ENCODE data around the gene MAP4K3.

- no peak for TF ChIP-seq REST (IDR thresholded peaks at IDR 0.05; ENCODE audit: insufficient read depth in 1 of 2, low read depth in 2 of 2, low read length in 2 of 2)
- no peak for TF ChIP-seq POLR2AphosphoS5 (IDR thresholded peaks at IDR 0.05; ENCODE audit: low read depth, low read length)
- TF ChIP-seq FOXP2 (optimal IDR thresholded peaks at IDR 0.05; ENCODE audit: borderline replicate concordance, extremely low read depth, extremely low read length, insufficient read depth) = no peak
- TF ChIP-seq TAF1 (IDR thresholded peaks at IDR 0.05; ENCODE audit: borderline replicate concordance, insufficient read depth, low read length) = no peak
These were observed 86.4 kb downstream of the MAP4K3 start for GRCh38 chr2:39350658-39351057.
